GM18870 (cell line): ENCODE results near the gene EHD4.

ENCODE experiments used
- ATAC-seq: cut with Tn5 transposase; IDR thresholded peaks from one replicate; pipeline ENCODE4 v1.9.1; 2021; ENCODE audit warnings: moderate library complexity; ENCODE audit not compliant: unreplicated experiment

EHD4 gene

GRCh38 chr15:41899854-41900442, 72.4 kb downstream of the EHD4 start:
- no peak for ATAC-seq

GRCh38 chr15:41897363-41897799, 75.0 kb downstream of the EHD4 start:
- ATAC-seq = no peak

- ATAC-seq = no peak
Observed at GRCh38 chr15:41896566-41896965, 75.8 kb downstream of the EHD4 start.

GRCh38 chr15:41895957-41896356, 76.4 kb downstream of the EHD4 start:
- ATAC-seq = no peak

- no peak for ATAC-seq
Observed at GRCh38 chr15:41895491-41895890, 76.9 kb downstream of the EHD4 start.

GRCh38 chr15:41894791-41895463, 77.4 kb downstream of the EHD4 start:
- no peak for ATAC-seq

GRCh38 chr15:41894251-41894790, 78.0 kb downstream of the EHD4 start:
- ATAC-seq = no peak

GRCh38 chr15:41893422-41894250, 78.7 kb downstream of the EHD4 start, which contains the start of gene SPTBN5:
SPTBN5 (minus strand) TSS chr15:41894053; CDS start chr15:41893497, 556 bp downstream.
- no peak for ATAC-seq

GRCh38 chr15:41892621-41893421, 79.5 kb downstream of the EHD4 start:
- ATAC-seq = no peak

GRCh38 chr15:41891946-41892345, 80.4 kb downstream of the EHD4 start:
- no peak for ATAC-seq

- ATAC-seq = no peak
Observed at GRCh38 chr15:41891226-41891625, 81.1 kb downstream of the EHD4 start.

GRCh38 chr15:41890050-41890690, 82.2 kb downstream of the EHD4 start:
- ATAC-seq = no peak

- ATAC-seq = no peak
Observed at GRCh38 chr15:41888662-41889253, 83.6 kb downstream of the EHD4 start.

- no peak for ATAC-seq
Observed at GRCh38 chr15:41887893-41888292, 84.5 kb downstream of the EHD4 start.

GRCh38 chr15:41887161-41887560, 85.2 kb downstream of the EHD4 start:
- no peak for ATAC-seq

GRCh38 chr15:41886741-41887140, 85.6 kb downstream of the EHD4 start:
- ATAC-seq = no peak

- no peak for ATAC-seq
Observed at GRCh38 chr15:41885841-41886240, 86.5 kb downstream of the EHD4 start.

GRCh38 chr15:41885321-41885720, 87.0 kb downstream of the EHD4 start:
- ATAC-seq = no peak

- ATAC-seq = no peak
Observed at GRCh38 chr15:41884458-41884857, 87.9 kb downstream of the EHD4 start.

- no peak for ATAC-seq
Observed at GRCh38 chr15:41883484-41883825, 88.9 kb downstream of the EHD4 start.
